Measurements from ENCODE around the gene MRPL22.
"Not testable (repeated sequence)": the region's sequence is repeated elsewhere in the genome, so short reads cannot be mapped to it uniquely, and the experiment has no call there.

Gene MRPL22

GRCh38 chr5:154940375-154940771 is 500 bp upstream of the MRPL22 start:
- DNase-seq (ENCODE audit: low read depth in 2 of 2), result no peak

GRCh38 chr5:154943527-154943926 is 2.7 kb downstream of the MRPL22 start:
- no peak for DNase-seq (ENCODE audit: low read depth in 2 of 2)

- DNase-seq (ENCODE audit: low read depth in 2 of 2), result no peak
Measured at GRCh38 chr5:154944716-154945115, 3.8 kb downstream of the MRPL22 start.

GRCh38 chr5:154945695-154946301 is 4.9 kb downstream of the MRPL22 start:
- DNase-seq (ENCODE audit: low read depth in 2 of 2), result no peak

GRCh38 chr5:154947778-154948177 is 6.9 kb downstream of the MRPL22 start:
- DNase-seq (ENCODE audit: low read depth in 2 of 2), result no peak

GRCh38 chr5:154948313-154948712 is 7.4 kb downstream of the MRPL22 start:
- DNase-seq (ENCODE audit: low read depth in 2 of 2), result no peak

- DNase-seq (ENCODE audit: low read depth in 2 of 2), result no peak
Measured at GRCh38 chr5:154949781-154950180, 8.9 kb downstream of the MRPL22 start.

- no peak for DNase-seq (ENCODE audit: low read depth in 2 of 2)
Measured at GRCh38 chr5:154956712-154957111, 15.8 kb downstream of the MRPL22 start.

GRCh38 chr5:154962494-154962893 is 21.6 kb downstream of the MRPL22 start:
- DNase-seq (ENCODE audit: low read depth in 2 of 2), result no peak

GRCh38 chr5:154966081-154966841 is 25.4 kb downstream of the MRPL22 start:
- no peak for DNase-seq (ENCODE audit: low read depth in 2 of 2)

- no peak for DNase-seq (ENCODE audit: low read depth in 2 of 2)
Measured at GRCh38 chr5:154966874-154967273, 26.0 kb downstream of the MRPL22 start.

GRCh38 chr5:154967421-154968024 is 26.6 kb downstream of the MRPL22 start:
- DNase-seq (ENCODE audit: low read depth in 2 of 2), result no peak

- no peak for DNase-seq (ENCODE audit: low read depth in 2 of 2)
Measured at GRCh38 chr5:154968953-154969352, 28.1 kb downstream of the MRPL22 start.

GRCh38 chr5:154970759-154971158 is 29.9 kb downstream of the MRPL22 start:
- no peak for DNase-seq (ENCODE audit: low read depth in 2 of 2)

- no peak for DNase-seq (ENCODE audit: low read depth in 2 of 2)
Measured at GRCh38 chr5:154971501-154971900, 30.6 kb downstream of the MRPL22 start.

- DNase-seq (ENCODE audit: low read depth in 2 of 2), result no peak
Measured at GRCh38 chr5:154972476-154973080, 31.7 kb downstream of the MRPL22 start.

GRCh38 chr5:154976082-154976481 is 35.2 kb downstream of the MRPL22 start:
- DNase-seq (ENCODE audit: low read depth in 2 of 2), result not testable (repeated sequence)

GRCh38 chr5:154977409-154977808 is 36.5 kb downstream of the MRPL22 start:
- no peak for DNase-seq (ENCODE audit: low read depth in 2 of 2)

GRCh38 chr5:154978294-154978693 is 37.4 kb downstream of the MRPL22 start:
- DNase-seq (ENCODE audit: low read depth in 2 of 2), result not testable (repeated sequence)

- no peak for DNase-seq (ENCODE audit: low read depth in 2 of 2)
Measured at GRCh38 chr5:154984946-154985516, 44.2 kb downstream of the MRPL22 start.

- DNase-seq (ENCODE audit: low read depth in 2 of 2), result no peak
Measured at GRCh38 chr5:154986151-154986550, 45.3 kb downstream of the MRPL22 start.

- DNase-seq (ENCODE audit: low read depth in 2 of 2), result no peak
Measured at GRCh38 chr5:154989626-154990025, 48.8 kb downstream of the MRPL22 start.

Data from stimulated activated CD8-positive, alpha-beta memory T cell treated with anti-CD3 and anti-CD28 coated beads, Interleukin-7, amount 100 ng/mL, for 1 hour (primary cell).